Smooth muscle cell (in vitro differentiated cells): ENCODE measurements around the gene AGTRAP. TPM values are rescaled to one million over a fixed set of nuclear protein-coding genes. Genes with fewer than 3 reads are reported as not detected.

Experiments
- DNase-seq: peaks from one replicate; lab custom pipeline; 2025; ENCODE audit not compliant: unreplicated experiment; lab: John Stamatoyannopoulos, UW
- H2AFZ ChIP-seq: fragments of 200-600 bp; sonication (generic); 2 replicates; pipeline ENCODE4 v1.6.0; 2016; ENCODE audit warnings: antibody characterized with exemption, low read depth, mild to moderate bottlenecking
- H3F3A ChIP-seq: fragments of 200-600 bp; sonication (generic); 2 replicates; pipeline ENCODE4 v1.6.0; 2017; ENCODE audit warnings: antibody characterized with exemption, low read depth
- H3K27ac ChIP-seq: fragments of 200-600 bp; sonication (generic); 2 replicates; pipeline ENCODE4 v1.5.1; 2016; ENCODE audit warnings: low read depth, mild to moderate bottlenecking
- H3K27me3 ChIP-seq: fragments of 200-600 bp; sonication (generic); 2 replicates; pipeline ENCODE4 v1.6.1; 2016; ENCODE audit warnings: low read depth, mild to moderate bottlenecking
- H3K36me3 ChIP-seq: fragments of 200-600 bp; sonication (generic); 2 replicates; pipeline ENCODE4 v1.5.1; 2016; ENCODE audit warnings: low read depth
- H3K4me1 ChIP-seq: fragments of 200-600 bp; sonication (generic); 2 replicates; pipeline ENCODE4 v1.5.1; 2016; ENCODE audit warnings: low read depth
- H3K4me2 ChIP-seq: fragments of 200-600 bp; sonication (generic); 2 replicates; pipeline ENCODE4 v1.6.0; 2016; ENCODE audit warnings: mild to moderate bottlenecking
- H3K4me3 ChIP-seq: fragments of 200-600 bp; sonication (generic); 2 replicates; pipeline ENCODE4 v1.5.1; 2016; ENCODE audit warnings: mild to moderate bottlenecking
- H3K79me2 ChIP-seq: fragments of 200-600 bp; sonication (generic); 2 replicates; pipeline ENCODE4 v1.6.0; 2016; ENCODE audit warnings: low read depth, mild to moderate bottlenecking
- H3K9ac ChIP-seq: fragments of 200-600 bp; sonication (generic); 2 replicates; pipeline ENCODE4 v1.6.0; 2016; ENCODE audit warnings: low read depth
- H3K9me3 ChIP-seq: fragments of 200-600 bp; sonication (generic); replicated peaks from 2 replicates; pipeline ENCODE4 v1.5.1; 2016; ENCODE audit warnings: low read depth
- H4K20me1 ChIP-seq: fragments of 200-600 bp; sonication (generic); 2 replicates; pipeline ENCODE4 v1.6.0; 2016; ENCODE audit warnings: low read depth
- WGBS: methylation state at CpG from one replicate; pipeline ENCODE4 v1.1.7; 2016; ENCODE audit warnings: low lambda C conversion rate; 5-methylcytosine and 5-hydroxymethylcytosine counted together
- polyA plus RNA-seq: library from polyadenylated mRNA; unstranded; fragments of >200 nt; fragmentation: Nextera tagmentation; extraction: Ambion mirVana; gene quantifications from 2 replicates; pipeline ENCODE4 v1.2.1, GENCODE V29; 2016
- total RNA-seq: library from RNA; depleted of rRNA; stranded (reverse); fragments of >200 nt; gene quantifications from 2 replicates; pipeline ENCODE4 v1.2.3, GENCODE V29; 2014
- TF ChIP-seq, protein P1 (sequence below): fragments of 200-600 bp; sonication (generic); IDR thresholded peaks from 2 replicates; pipeline ENCODE4 v1.5.1; 2017; ENCODE audit warnings: borderline replicate concordance, mild to moderate bottlenecking, antibody characterized with exemption; ENCODE audit not compliant: insufficient read depth, poor library complexity, severe bottlenecking

AGTRAP gene
- total and polyA plus RNA-seq, 2 experiments from 2014 or later: 30.9 to 76.8 TPM

DNA sequence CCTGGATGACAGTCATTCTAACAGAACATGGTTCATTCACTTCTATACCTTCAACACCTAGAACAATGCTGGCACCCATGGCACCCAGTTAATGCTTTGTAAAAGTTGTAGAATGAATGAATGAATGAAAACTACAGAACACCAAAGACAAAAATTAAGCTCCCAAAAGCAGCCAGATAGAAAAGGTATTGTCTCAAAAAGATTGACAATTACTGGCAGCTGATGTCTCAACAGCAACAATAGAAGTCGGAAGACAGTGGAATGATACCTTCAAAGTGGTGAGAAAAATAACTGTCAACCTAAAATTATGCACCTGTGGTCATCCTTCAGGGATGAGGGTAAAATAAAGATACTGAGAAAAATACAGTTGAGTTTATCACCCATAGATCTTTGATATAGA is 21.1 kb downstream of the AGTRAP start:
- H3K9ac ChIP-seq: no peak overlapping the region
- TF ChIP-seq, protein P1, sequence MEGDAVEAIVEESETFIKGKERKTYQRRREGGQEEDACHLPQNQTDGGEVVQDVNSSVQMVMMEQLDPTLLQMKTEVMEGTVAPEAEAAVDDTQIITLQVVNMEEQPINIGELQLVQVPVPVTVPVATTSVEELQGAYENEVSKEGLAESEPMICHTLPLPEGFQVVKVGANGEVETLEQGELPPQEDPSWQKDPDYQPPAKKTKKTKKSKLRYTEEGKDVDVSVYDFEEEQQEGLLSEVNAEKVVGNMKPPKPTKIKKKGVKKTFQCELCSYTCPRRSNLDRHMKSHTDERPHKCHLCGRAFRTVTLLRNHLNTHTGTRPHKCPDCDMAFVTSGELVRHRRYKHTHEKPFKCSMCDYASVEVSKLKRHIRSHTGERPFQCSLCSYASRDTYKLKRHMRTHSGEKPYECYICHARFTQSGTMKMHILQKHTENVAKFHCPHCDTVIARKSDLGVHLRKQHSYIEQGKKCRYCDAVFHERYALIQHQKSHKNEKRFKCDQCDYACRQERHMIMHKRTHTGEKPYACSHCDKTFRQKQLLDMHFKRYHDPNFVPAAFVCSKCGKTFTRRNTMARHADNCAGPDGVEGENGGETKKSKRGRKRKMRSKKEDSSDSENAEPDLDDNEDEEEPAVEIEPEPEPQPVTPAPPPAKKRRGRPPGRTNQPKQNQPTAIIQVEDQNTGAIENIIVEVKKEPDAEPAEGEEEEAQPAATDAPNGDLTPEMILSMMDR: no peak
- H3K36me3 ChIP-seq: no peaks in the 10 kb centered on the region
- 88% methylated on average over 1 of the region's 1 CpG for WGBS
- peaks cover 17% of the 10 kb centered on the region for H3K27me3 ChIP-seq
- H3K4me2 ChIP-seq: no peak overlapping the region
- H3K4me3 ChIP-seq: no peak overlapping the region
- H2AFZ ChIP-seq: no peak overlapping the region
- no peaks in the 10 kb centered on the region for H3K4me1 ChIP-seq
- no peaks in the 10 kb centered on the region for H3K9me3 ChIP-seq
- no peak for DNase-seq
- H4K20me1 ChIP-seq: no peaks in the 10 kb centered on the region
- no peaks in the 10 kb centered on the region for H3F3A ChIP-seq
- no peak overlapping the region for H3K27ac ChIP-seq
- H3K79me2 ChIP-seq: no peaks in the 10 kb centered on the region

DNA sequence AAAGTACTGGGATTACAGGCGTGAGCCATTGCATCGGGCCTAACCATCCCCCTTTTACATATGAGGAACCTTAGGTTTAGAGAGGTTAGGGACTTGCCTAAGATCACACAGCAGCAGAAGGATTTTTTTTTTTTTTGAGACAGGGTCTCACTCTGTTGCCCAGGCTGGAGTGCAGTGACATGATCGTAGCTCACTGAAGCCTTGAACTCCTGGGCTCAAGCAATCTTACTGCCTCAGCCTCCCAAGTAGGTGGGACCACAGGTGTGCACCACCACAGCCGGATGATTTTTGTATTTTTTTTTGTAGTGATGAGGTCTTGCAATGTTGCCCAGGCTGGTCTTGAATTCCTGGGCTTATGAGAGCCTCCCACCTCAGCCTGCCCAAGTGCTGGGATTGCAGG is 23.9 kb downstream of the AGTRAP start:
- 88% methylated on average over 4 of the region's 4 CpGs for WGBS
- DNase-seq: no peak
- H3K36me3 ChIP-seq: no peaks in the 10 kb centered on the region
- no peak overlapping the region for H3K4me2 ChIP-seq
- peaks cover 4% of the 10 kb centered on the region for H3K4me1 ChIP-seq
- H2AFZ ChIP-seq: no peak overlapping the region
- H3K9me3 ChIP-seq: no peaks in the 10 kb centered on the region
- no peaks in the 10 kb centered on the region for H4K20me1 ChIP-seq
- H3K79me2 ChIP-seq: no peaks in the 10 kb centered on the region
- H3K4me3 ChIP-seq: no peak overlapping the region
- TF ChIP-seq, protein P1: no peak
- H3F3A ChIP-seq: no peaks in the 10 kb centered on the region
- H3K9ac ChIP-seq: no peak overlapping the region
- H3K27me3 ChIP-seq: peaks cover 24% of the 10 kb centered on the region
- no peak overlapping the region for H3K27ac ChIP-seq

DNA sequence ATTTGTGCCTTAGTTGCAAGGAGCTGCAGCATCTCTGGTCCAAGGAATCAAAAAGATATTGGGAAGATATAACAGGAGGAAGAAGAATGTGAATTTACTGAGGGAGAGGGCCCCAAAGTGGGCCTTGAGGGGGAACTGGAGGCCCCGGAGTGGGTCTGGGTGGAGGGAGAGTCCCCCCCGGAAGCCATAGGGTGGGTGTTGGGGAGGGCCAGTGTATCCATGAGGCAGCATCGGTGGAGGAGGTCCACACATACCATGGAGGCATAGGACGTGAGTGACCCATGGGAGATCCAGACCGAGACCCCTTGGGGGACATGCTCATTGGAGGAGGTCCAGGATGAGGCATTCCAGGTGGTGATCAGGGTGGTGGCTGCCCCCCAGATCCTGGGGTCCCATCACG is 25.3 kb downstream of the AGTRAP start:
- Histone ChIP-seq H3K27me3 (peaks cover 24% of the 10 kb centered on the region), H3K36me3 (no peaks in the 10 kb centered on the region), H3K4me1 (peaks cover 4% of the 10 kb centered on the region)

DNA sequence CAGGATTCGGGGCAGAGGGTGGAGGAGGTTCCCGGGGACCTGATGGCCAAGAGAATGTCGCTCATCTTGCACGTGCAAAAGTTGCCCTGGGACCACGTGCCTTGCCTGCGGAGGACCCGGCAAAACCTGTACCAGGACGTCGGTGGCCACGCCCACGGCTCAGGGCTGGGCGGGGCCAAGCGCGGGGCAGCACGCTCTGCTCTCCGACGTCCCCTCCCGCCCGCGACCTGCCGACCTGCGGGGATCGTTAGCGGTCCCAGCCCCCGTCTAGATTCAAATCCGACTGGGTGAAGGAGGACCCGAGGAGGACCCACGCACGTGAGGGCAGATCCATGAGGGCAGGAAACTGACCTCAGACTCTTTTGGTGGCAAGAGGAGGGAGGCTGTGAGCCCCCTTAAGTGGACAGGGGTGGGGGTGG is 26.1 kb downstream of the AGTRAP start, which contains the start of gene C1orf167:
TSS of gene C1orf167 (plus strand) at position 206 of the 419 bp plus-strand sequence. CDS start 2,208 bp downstream, outside the sequence.
- Histone ChIP-seq H2AFZ (no peak within 1 kb of the TSS), H3K27ac (no peak within 1 kb of the TSS), H3K4me3 (no peak within 1 kb of the TSS), H3K9me3 (no peaks in the 10 kb centered on the region), H3F3A (no peaks in the 10 kb centered on the region), H3K4me2 (peak within 1 kb of the TSS; percentile 49), H3K9ac (no peak within 1 kb of the TSS), H3K36me3 (no peaks in the 10 kb centered on the region), H4K20me1 (no peaks in the 10 kb centered on the region), H3K27me3 (peaks cover 24% of the 10 kb centered on the region), H3K4me1 (peaks cover 4% of the 10 kb centered on the region), H3K79me2 (no peaks in the 10 kb centered on the region)
- TF ChIP-seq, protein P1: no peak
- DNase-seq: no peak
- 12% methylated on average over 18 of the region's 29 CpGs for WGBS

More for the DNA sequence above, 25.3 kb downstream of the AGTRAP start:
- Histone ChIP-seq H3K9ac (no peak overlapping the region), H2AFZ (no peak overlapping the region), H4K20me1 (no peaks in the 10 kb centered on the region), H3K27ac (no peak overlapping the region), H3K4me2 (no peak overlapping the region), H3F3A (no peaks in the 10 kb centered on the region), H3K9me3 (no peaks in the 10 kb centered on the region), H3K4me3 (no peak overlapping the region), H3K79me2 (no peaks in the 10 kb centered on the region)
- TF ChIP-seq, protein P1: no peak
- no peak for DNase-seq
- WGBS: 96% methylated on average over 6 of the region's 6 CpGs
